HG03135 (cell line): Measurements from ENCODE around the gene PARP3.
"Not testable (repeated sequence)": the region's sequence is repeated elsewhere in the genome, so short reads cannot be mapped to it uniquely, and the experiment has no call there.

ENCODE experiments used
- ATAC-seq: cut with Tn5 transposase; IDR thresholded peaks from one replicate; pipeline ENCODE4 v1.9.1; 2021; ENCODE audit warnings: mild to moderate bottlenecking, moderate library complexity; ENCODE audit not compliant: unreplicated experiment

PARP3 gene

GRCh38 chr3:51983578-51984268, 41.6 kb downstream of the PARP3 start:
- no peak for ATAC-seq

- no peak for ATAC-seq
Observed at GRCh38 chr3:51984269-51984647, 42.1 kb downstream of the PARP3 start.

GRCh38 chr3:51985063-51985462, 42.9 kb downstream of the PARP3 start:
- ATAC-seq = no peak

GRCh38 chr3:51986010-51986947, 44.1 kb downstream of the PARP3 start:
- no peak for ATAC-seq

DNA sequence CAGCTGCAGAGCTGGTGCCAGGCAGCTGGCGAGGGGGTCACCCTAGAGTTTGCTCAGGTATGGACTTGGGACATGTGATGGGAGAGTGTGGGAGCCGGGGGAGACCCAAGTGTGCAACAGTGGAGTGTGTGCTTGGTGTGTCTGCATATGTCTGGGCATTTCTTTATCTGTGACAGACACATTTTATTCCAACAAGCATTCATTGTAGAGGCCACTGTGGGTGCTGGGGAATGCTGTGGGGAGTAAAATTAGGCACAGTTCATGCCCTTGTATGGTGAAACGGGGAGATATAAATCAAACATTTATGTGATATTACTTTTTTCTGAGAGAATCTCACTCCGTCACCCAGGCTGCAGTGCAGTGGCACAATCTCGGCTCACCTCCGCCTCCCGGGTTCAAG, 45.4 kb downstream of the PARP3 start:
- ATAC-seq = no peak

GRCh38 chr3:51988286-51989146, 46.4 kb downstream of the PARP3 start:
- no peak for ATAC-seq

GRCh38 chr3:51990501-51990971, 48.4 kb downstream of the PARP3 start:
- not testable (repeated sequence) for ATAC-seq

GRCh38 chr3:51992017-51992682, 50.0 kb downstream of the PARP3 start:
- ATAC-seq = no peak

DNA sequence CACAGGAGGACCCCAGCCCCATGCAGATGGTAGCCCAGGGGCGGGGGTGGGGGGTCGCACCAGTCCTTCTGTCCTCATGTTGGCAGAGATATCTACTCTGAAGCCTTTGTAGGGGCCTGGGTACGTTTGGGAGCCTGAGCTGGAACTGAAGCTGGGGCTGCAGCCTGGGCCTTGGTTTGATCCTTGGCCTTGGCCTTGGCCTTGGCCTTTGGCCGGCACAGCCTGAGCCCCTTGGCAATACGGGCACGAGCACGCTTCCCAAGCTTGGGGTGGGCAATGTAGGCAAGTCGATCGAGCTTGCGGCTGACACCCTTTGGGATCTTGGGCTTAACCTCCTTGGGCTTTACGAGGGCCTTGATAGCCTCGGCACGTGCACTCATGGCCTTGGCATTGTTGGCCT, 51.5 kb downstream of the PARP3 start:
- ATAC-seq = not testable (repeated sequence)

DNA sequence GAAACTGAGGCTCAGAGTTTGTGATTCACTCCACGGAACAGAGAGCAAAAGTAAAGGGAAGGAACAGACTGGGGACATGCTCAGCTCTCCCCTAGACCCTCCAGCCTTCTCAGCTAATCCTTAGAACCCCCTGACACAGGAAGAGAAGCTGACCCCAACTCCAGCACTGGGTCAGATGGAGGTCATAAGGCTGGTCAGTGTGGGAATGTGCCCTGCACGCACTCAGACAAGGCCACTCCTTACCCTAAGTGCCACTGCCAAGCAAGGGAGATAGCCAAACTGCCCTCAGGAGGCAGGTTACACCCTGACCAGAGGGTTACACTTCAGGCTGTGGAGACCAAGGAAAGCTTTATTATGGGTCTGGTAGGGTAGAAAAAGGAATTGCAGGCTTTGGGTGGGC, 52.4 kb downstream of the PARP3 start:
- no peak for ATAC-seq

GRCh38 chr3:51995346-51996163, 53.4 kb downstream of the PARP3 start, which contains the start of gene RPL29:
Gene RPL29 (minus strand): TSS chr3:51995895. CDS start chr3:51995461, 434 bp downstream.
- ATAC-seq = peak; percentile 90

DNA sequence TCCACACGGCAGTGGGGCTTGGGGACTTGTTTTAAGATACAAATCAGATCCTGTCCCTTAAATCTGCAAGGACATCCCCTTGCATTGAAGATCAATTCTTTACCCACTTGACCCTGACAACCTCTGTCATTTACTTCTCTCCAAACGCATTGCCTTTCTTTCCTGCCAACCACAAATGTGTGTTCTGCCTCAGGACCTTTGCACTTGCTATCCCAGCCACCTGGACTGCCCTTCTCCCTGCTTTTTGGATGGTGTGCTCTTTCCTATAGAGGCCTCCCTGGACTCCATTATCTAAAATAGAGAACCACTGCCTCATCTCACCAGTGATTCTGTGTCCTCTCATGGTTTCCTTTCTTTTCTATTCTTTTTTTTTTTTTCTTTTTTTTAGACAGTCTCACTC, 55.0 kb downstream of the PARP3 start:
- no peak for ATAC-seq

- ATAC-seq = no peak
Observed at GRCh38 chr3:51997935-51998596, 55.9 kb downstream of the PARP3 start.
